Lower lobe of right lung (tissue), 2 donors: ENCODE results near the gene GBE1. TPM values are rescaled to one million over a fixed set of nuclear protein-coding genes. Genes with fewer than 3 reads are reported as not detected.
"Not testable (repeated sequence)": the region's sequence is repeated elsewhere in the genome, so short reads cannot be mapped to it uniquely, and the experiment has no call there.

ENCODE experiments used
- ATAC-seq, 2 donors: fragments of 200-7000 bp; cut with Tn5 transposase; one replicate each; pipeline ENCODE4 v1.9.1; 2020 to 2022; ENCODE audit warnings: mild to moderate bottlenecking in 2 of 2, moderate library complexity in 2 of 2
- DNase-seq: peaks from one replicate; pipeline ENCODE4 v3.0.0-alpha.2; 2020
- H3K27ac ChIP-seq: fragments of 200-600 bp; one replicate; pipeline ENCODE4 v1.8.0; 2022
- H3K27me3 ChIP-seq: fragments of 200-600 bp; one replicate; pipeline ENCODE4 v1.8.0; 2022; ENCODE audit warnings: low read depth
- H3K36me3 ChIP-seq: fragments of 200-600 bp; one replicate; pipeline ENCODE4 v1.8.0; 2022; ENCODE audit warnings: mild to moderate bottlenecking
- H3K4me1 ChIP-seq: fragments of 200-600 bp; one replicate; pipeline ENCODE4 v1.8.0; 2022
- H3K4me3 ChIP-seq: fragments of 200-600 bp; one replicate; pipeline ENCODE4 v1.8.0; 2022; ENCODE audit warnings: mild to moderate bottlenecking
- H3K9me3 ChIP-seq: fragments of 200-600 bp; one replicate; pipeline ENCODE4 v1.8.0; 2022
- intact Hi-C: fragments of 100-400 bp; cut with DNase I; formaldehyde crosslinking; loops from one replicate; pipeline ENCODE4 v1.11.0; 2022
- total RNA-seq: library from RNA; stranded (reverse); fragmentation: NEBNext Ultra II Directional; extraction: Animal tissue kit (Norgen Biotek cat#: 25700); gene quantifications from one replicate; pipeline ENCODE4 v1.2.1, GENCODE V29; 2021
- TF ChIP-seq, protein P1 (sequence below): fragments of 200-600 bp; IDR thresholded peaks from one replicate; pipeline ENCODE4 v1.8.0; 2022; ENCODE audit warnings: antibody characterized with exemption, mild to moderate bottlenecking
- donor health status: DM: no; HTN: yes; CAD: no; lungs with severe emphysema.

Gene GBE1
- total RNA-seq, 1 donor from 2014 or later = 23.0 TPM

DNA sequence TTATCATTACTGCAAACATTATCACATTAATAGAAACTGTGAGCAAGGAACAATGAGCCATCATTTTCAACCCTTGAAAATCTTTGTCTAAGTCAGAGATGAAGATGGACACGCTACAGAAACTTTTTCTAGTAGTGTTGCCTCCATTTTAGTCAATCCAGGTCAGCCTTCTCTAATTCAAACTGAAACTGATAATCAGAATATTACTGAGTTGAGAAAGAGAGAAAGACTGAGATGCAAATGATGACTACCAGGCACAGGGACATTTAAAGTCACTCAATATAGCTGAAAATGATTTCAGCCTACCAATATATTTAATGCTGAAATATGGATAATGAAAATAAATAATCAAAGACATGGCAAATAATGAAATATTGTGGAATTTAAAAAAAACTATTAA, 261.4 kb downstream of the GBE1 start:
- H3K27ac ChIP-seq = no peak overlapping the region
- no peaks in the 10 kb centered on the region for H3K27me3 ChIP-seq
- intact Hi-C loops = no loop called here
- ATAC-seq (no peak), DNase-seq (no peak)
- H3K9me3 ChIP-seq = no peaks in the 10 kb centered on the region
- no peaks in the 10 kb centered on the region for H3K4me1 ChIP-seq
- no peaks in the 10 kb centered on the region for H3K36me3 ChIP-seq
- no peak overlapping the region for H3K4me3 ChIP-seq
- TF ChIP-seq, protein P1, sequence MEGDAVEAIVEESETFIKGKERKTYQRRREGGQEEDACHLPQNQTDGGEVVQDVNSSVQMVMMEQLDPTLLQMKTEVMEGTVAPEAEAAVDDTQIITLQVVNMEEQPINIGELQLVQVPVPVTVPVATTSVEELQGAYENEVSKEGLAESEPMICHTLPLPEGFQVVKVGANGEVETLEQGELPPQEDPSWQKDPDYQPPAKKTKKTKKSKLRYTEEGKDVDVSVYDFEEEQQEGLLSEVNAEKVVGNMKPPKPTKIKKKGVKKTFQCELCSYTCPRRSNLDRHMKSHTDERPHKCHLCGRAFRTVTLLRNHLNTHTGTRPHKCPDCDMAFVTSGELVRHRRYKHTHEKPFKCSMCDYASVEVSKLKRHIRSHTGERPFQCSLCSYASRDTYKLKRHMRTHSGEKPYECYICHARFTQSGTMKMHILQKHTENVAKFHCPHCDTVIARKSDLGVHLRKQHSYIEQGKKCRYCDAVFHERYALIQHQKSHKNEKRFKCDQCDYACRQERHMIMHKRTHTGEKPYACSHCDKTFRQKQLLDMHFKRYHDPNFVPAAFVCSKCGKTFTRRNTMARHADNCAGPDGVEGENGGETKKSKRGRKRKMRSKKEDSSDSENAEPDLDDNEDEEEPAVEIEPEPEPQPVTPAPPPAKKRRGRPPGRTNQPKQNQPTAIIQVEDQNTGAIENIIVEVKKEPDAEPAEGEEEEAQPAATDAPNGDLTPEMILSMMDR = no peak

DNA sequence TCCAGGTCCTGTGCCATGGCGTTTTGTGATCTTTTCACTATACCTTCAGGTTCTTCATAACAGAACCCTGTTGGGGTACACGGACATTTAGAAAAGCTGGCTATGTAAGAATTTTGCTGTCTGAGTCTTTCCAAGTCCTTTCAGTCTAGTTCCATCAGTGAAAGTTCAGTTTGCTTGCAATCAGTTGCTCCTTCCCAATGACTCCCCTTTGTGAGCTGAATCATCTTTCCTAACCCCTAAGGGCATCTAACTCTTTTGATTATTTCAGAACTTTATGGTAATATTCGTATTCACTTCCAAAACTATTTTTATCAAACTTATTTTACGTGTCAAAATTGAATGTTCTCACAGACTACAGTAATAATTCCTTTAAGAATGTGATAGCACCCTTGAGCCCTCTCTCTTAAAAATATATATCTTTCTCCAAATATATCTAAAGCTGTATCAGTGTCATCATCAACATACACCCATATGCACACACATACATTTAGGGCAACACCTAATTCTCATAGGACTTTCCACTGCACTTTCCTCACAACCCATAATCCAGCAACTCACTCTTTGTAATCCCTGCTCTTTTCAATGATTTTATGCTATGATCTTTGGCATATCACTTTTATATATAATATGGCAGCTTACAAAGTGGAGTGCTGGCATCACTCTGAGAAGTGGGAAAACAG, 263.7 kb downstream of the GBE1 start:
- ATAC-seq = no peak
- no peak overlapping the region for H3K4me3 ChIP-seq
- intact Hi-C loops = no loop called here

DNA sequence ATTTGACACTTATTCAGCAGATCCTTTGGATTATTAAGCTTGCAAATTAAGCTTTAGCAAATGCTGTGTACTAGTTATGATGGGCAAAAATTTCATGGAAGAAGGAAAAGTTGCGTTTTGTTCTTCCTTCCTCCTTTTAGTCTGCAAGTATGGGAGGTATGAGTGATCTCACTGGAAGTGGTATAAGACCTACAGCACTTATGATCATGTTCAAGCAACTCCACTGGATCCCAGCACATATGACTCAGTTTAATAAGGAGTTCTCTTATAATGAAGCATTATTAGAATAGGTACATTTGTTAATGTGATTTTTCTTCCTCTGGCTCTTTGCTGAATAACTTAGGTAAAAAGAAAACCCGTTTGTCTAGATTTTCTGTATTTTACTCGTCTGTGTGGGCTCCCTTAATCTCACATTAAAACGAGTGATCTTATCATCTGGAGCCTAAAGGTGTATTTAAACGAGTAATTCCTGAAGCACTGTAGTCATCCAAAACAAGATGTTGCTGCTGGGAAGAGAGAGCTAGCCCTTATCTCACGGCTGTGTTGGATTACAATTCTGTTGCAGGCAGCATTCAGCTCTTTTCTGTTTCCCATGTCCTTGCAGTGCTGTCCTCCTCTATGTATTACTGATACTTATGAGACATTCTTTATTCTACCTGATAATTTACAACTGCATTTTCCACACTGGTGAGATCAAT, 264.9 kb downstream of the GBE1 start:
- TF ChIP-seq, protein P1 = no peak
- Histone ChIP-seq H3K27ac (no peak overlapping the region), H3K36me3 (no peaks in the 10 kb centered on the region), H3K4me3 (no peak overlapping the region), H3K9me3 (no peaks in the 10 kb centered on the region), H3K27me3 (no peaks in the 10 kb centered on the region), H3K4me1 (peaks cover 2% of the 10 kb centered on the region)
- DNase-seq (no peak), ATAC-seq (no peak)
- intact Hi-C loops = no loop called here

More for the DNA sequence above, 263.7 kb downstream of the GBE1 start:
- no peak for DNase-seq
- H3K27ac ChIP-seq = no peak overlapping the region
- H3K4me1 ChIP-seq = no peaks in the 10 kb centered on the region
- H3K36me3 ChIP-seq = no peaks in the 10 kb centered on the region
- no peaks in the 10 kb centered on the region for H3K27me3 ChIP-seq
- H3K9me3 ChIP-seq = no peaks in the 10 kb centered on the region
- TF ChIP-seq, protein P1 = no peak

DNA sequence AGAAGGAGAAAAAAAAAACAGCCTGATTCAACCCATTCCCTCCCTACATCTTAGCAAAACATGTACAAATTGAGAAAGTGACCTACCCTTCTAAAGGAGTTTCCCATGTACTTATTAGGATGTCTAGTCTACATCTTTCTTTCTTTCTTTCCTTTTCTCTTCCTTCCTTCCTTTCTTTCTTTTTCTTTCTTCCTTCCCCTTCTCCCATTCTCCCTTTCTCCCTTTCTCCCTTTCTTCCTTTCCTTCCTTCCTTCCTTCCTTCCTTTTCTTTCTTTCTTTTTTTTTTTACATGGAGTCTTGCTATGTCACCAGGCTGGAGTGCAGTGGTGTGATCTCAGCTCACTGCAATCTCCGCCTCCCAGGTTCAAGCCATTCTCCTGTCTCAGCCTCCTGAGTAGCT, 269.0 kb downstream of the GBE1 start:
- H3K4me1 ChIP-seq = peaks cover 13% of the 10 kb centered on the region
- H3K9me3 ChIP-seq, ATAC-seq, intact Hi-C loops, H3K36me3 ChIP-seq, H3K4me3 ChIP-seq, H3K27ac ChIP-seq, H3K27me3 ChIP-seq, DNase-seq: not testable (repeated sequence)

DNA sequence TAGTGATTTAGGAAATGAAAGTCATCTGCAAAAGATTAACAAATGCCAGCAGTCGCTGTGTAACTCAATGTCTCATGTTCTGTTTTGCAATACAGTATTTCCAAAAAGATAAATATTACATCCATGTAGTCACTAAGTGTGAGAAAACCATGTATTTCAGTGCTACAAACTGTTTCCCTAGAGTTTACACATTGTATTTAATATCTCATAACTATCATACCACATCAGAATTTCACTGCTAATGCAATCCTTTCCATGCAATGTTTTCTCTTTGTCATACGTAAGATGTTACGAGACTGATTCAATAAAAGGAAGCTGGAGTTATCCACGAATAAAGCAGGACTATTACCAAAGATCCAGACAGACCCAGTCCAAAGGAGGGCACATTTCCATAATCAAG, 269.4 kb downstream of the GBE1 start:
- intact Hi-C loops = no loop called here
- DNase-seq (no peak), ATAC-seq (peak in 1 of 2 donors; percentile 38)
- TF ChIP-seq, protein P1 = no peak
- H3K4me1 ChIP-seq = peaks cover 13% of the 10 kb centered on the region
- H3K9me3 ChIP-seq = no peaks in the 10 kb centered on the region
- H3K27me3 ChIP-seq = no peaks in the 10 kb centered on the region
- H3K4me3 ChIP-seq = no peak overlapping the region
- no peaks in the 10 kb centered on the region for H3K36me3 ChIP-seq
- no peak overlapping the region for H3K27ac ChIP-seq
